Kidney (tissue), 14 donors: ENCODE data around the gene DDO. TPM values are rescaled to one million over a fixed set of nuclear protein-coding genes. Genes with fewer than 3 reads are reported as not detected.

Experiments
- DNase-seq, 5 donors: peaks; one replicate each; pipeline ENCODE4 v3.0.0-alpha.2; 2013 to 2020
- FAIRE-seq: peaks from 2 replicates; lab custom pipeline; 2012; peaks lifted over from hg19 to GRCh38; lab: Jason Lieb, UNC
- H3K27ac ChIP-seq, 2 donors: one replicate each; pipeline ENCODE4 v1.7.0; 2013; ENCODE audit warnings: low read depth in 2 of 2, low read length in 2 of 2, inconsistent platforms in 1 of 2
- H3K27me3 ChIP-seq: one replicate; pipeline ENCODE4 v1.7.1; 2013; ENCODE audit warnings: low read length, inconsistent platforms; ENCODE audit not compliant: control insufficient read depth, insufficient read depth
- H3K36me3 ChIP-seq, 3 donors: one replicate each; pipeline versions ENCODE4 v1.7.0 to v1.7.1; 2013; ENCODE audit warnings: low read length in 3 of 3, control low read depth in 1 of 3, inconsistent platforms in 1 of 3; ENCODE audit not compliant: insufficient read depth in 3 of 3, control insufficient read depth in 2 of 3
- H3K4me1 ChIP-seq, 3 donors: one replicate each; pipeline versions ENCODE4 v1.7.0 to v1.7.1; 2013; ENCODE audit warnings: low read length in 3 of 3, inconsistent platforms in 1 of 3, low read depth in 1 of 3; ENCODE audit not compliant: control insufficient read depth in 2 of 3, insufficient read depth in 2 of 3
- H3K4me3 ChIP-seq, 3 donors: one replicate each; pipeline versions ENCODE4 v1.7.0 to v1.8.1; 2013; ENCODE audit warnings: low read length in 3 of 3, control low read depth in 1 of 3, inconsistent platforms in 1 of 3
- H3K9ac ChIP-seq, 3 donors: one replicate each; pipeline versions ENCODE4 v1.7.0 to v1.7.1; 2013; ENCODE audit warnings: low read length in 3 of 3, control low read depth in 1 of 3, inconsistent platforms in 1 of 3
- H3K9me3 ChIP-seq, 3 donors: one replicate each; pipeline versions ENCODE4 v1.7.0 to v1.7.1; 2013; ENCODE audit warnings: low read length in 3 of 3, control low read depth in 1 of 3, inconsistent platforms in 1 of 3; ENCODE audit not compliant: control insufficient read depth in 2 of 3, insufficient read depth in 1 of 3
- CTCF ChIP-seq: IDR thresholded peaks from 3 replicates; pipeline ENCODE4 v1.5.1; 2012; ENCODE audit warnings: mild to moderate bottlenecking, moderate library complexity, borderline replicate concordance; ENCODE audit not compliant: insufficient read depth; ENCODE audit errors: extremely low read depth
- intact Hi-C: fragments of 100-400 bp; cut with DNase I; formaldehyde crosslinking; loops from one replicate; pipeline ENCODE4 v1.11.1; 2022
- polyA plus RNA-seq: library from polyadenylated mRNA; stranded (reverse); fragments of 350-450 nt; fragmentation: Illumina TruSeq; extraction: RNeasy Lipid Tissue Mini Kit (QIAGEN cat#74804); gene quantifications from one replicate; pipeline ENCODE4 v1.2.3, GENCODE V29; 2014; ENCODE audit warnings: low read depth, low replicate concordance; ENCODE audit not compliant: insufficient read depth
- total RNA-seq: library from RNA; stranded (reverse); fragmentation: NEBNext Ultra II Directional; extraction: Animal tissue kit (Norgen Biotek cat#: 25700); gene quantifications from one replicate; pipeline ENCODE4 v1.2.1, GENCODE V29; 2021
- donor health status: control.
- donor health status: control.
- donor health status: control.
- donor health status: control.
- donor health status: control.
- donor health status: DM: yes; HTN: yes; CAD: no.
- donor health status: Normal renal cell carcinoma (clear cell type).

Gene DDO
- total and polyA plus RNA-seq, 2 donors from 2014 or later: 3.6 to 13.4 TPM

- FAIRE-seq (no peak), DNase-seq (no peak)
- Histone ChIP-seq H3K4me3 (no peak overlapping the region), H3K36me3 (no peaks in the 10 kb centered on the region), H3K4me1 (no peaks in the 10 kb centered on the region), H3K27ac (no peak overlapping the region), H3K9ac (no peak overlapping the region), H3K9me3 (no peaks in the 10 kb centered on the region), H3K27me3 (no peaks in the 10 kb centered on the region)
- intact Hi-C loops: no loop called here
- TF ChIP-seq CTCF: no peak
Observed at GRCh38 chr6:110440026-110440425, 24.7 kb upstream of the DDO start.

GRCh38 chr6:110439356-110439755, 24.0 kb upstream of the DDO start:
- no peaks in the 10 kb centered on the region for H3K4me1 ChIP-seq
- no peak overlapping the region for H3K4me3 ChIP-seq
- no peak overlapping the region for H3K27ac ChIP-seq
- no peaks in the 10 kb centered on the region for H3K27me3 ChIP-seq
- no peak for FAIRE-seq
- intact Hi-C loops: no loop called here
- H3K9me3 ChIP-seq: no peaks in the 10 kb centered on the region
- no peak for DNase-seq
- no peak for TF ChIP-seq CTCF
- no peaks in the 10 kb centered on the region for H3K36me3 ChIP-seq
- H3K9ac ChIP-seq: no peak overlapping the region

GRCh38 chr6:110434961-110435602, 19.7 kb upstream of the DDO start:
- DNase-seq (no peak), FAIRE-seq (no peak)
- intact Hi-C loops: no loop called here
- H3K9me3 ChIP-seq: no peaks in the 10 kb centered on the region
- no peak overlapping the region for H3K4me3 ChIP-seq
- H3K27ac ChIP-seq: no peak overlapping the region
- no peaks in the 10 kb centered on the region for H3K27me3 ChIP-seq
- no peaks in the 10 kb centered on the region for H3K4me1 ChIP-seq
- H3K36me3 ChIP-seq: no peaks in the 10 kb centered on the region
- H3K9ac ChIP-seq: no peak overlapping the region
- TF ChIP-seq CTCF: no peak
